SK-N-DZ (cell line): ENCODE results near the gene RPL14.

Experiments used
- small RNA-seq, 2 experiments: library from RNA; depleted of rRNA; stranded (forward); fragments of <200 nt; gene quantifications; one replicate each; pipeline ENCODE3, GENCODE V24; 2014

The RPL14 gene

Small RNA genes within 50 kb of the gene (small RNA-seq; reads per million reads assigned to genes)
- gene RNU5B-2P, result 8.0 to 272 reads per million in 2 experiments
